ENCODE data around the gene ZNF175. TPM values are rescaled to one million over a fixed set of nuclear protein-coding genes. Genes with fewer than 3 reads are reported as not detected.

ZNF175 gene
- total and polyA plus RNA-seq, 9 of the 15 experiments (the other 6 are each of a cell fraction or from before 2014, with no cell fraction given), result 3.7 to 37.9 (median 14.0) TPM

DNA sequence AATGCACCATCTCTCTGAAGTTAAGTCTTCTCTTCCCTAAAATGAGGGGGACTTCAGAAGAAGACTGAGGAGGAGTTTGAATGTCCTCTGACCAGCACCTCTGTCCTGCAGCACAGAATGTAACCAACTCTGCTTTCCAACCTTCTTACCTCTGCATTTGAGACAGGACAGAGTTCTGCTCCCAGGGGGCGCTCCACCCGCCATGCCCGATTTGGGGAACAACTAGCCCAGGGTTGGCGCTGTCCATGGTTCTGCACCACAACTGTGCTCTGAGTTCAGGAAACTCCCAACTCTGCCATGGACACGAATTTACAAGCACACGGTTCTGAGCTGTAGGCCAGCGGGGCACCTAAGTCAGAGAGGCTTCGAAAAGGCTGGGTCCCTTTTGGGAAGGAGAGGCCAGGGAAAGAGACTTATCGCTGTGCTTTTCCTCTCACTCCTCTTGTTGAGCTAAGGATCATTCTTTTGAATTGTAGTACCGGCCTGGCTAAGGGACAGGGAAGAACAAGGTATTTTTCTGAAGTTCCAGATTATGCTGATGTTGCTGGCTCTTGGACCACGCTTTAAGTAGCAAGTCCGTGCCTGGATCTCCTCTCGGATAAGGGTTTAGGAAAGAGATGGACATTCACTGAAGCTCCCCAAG is 37.0 kb downstream of the ZNF175 start (continued):
- TF ChIP-seq, protein P1, sequence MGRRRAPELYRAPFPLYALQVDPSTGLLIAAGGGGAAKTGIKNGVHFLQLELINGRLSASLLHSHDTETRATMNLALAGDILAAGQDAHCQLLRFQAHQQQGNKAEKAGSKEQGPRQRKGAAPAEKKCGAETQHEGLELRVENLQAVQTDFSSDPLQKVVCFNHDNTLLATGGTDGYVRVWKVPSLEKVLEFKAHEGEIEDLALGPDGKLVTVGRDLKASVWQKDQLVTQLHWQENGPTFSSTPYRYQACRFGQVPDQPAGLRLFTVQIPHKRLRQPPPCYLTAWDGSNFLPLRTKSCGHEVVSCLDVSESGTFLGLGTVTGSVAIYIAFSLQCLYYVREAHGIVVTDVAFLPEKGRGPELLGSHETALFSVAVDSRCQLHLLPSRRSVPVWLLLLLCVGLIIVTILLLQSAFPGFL (CRISPR knock-in tag; IDR thresholded peaks at IDR 0.05), result no peak
- no peak for TF ChIP-seq RNF2 (IDR thresholded peaks at IDR 0.05)
- TF ChIP-seq ZKSCAN1 (IDR thresholded peaks at IDR 0.05; ENCODE audit: low read depth, low read length), result no peak
- no peak for TF ChIP-seq CBFA2T2 (conservative IDR thresholded peaks at IDR 0.05)
- TF ChIP-seq PCBP2 (IDR thresholded peaks at IDR 0.05; ENCODE audit: low read depth, low read length, poor library complexity, severe bottlenecking), result no peak
- TF ChIP-seq, protein P2, sequence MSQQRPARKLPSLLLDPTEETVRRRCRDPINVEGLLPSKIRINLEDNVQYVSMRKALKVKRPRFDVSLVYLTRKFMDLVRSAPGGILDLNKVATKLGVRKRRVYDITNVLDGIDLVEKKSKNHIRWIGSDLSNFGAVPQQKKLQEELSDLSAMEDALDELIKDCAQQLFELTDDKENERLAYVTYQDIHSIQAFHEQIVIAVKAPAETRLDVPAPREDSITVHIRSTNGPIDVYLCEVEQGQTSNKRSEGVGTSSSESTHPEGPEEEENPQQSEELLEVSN (IDR thresholded peaks at IDR 0.05; ENCODE audit: borderline replicate concordance in 1 of 2, extremely low read depth in 1 of 2, insufficient read depth in 1 of 2, insufficient read length in 1 of 2, low read depth in 1 of 2, low read length in 1 of 2, poor library complexity in 1 of 2, severe bottlenecking in 1 of 2), result no peak
- TF ChIP-seq, protein P3, sequence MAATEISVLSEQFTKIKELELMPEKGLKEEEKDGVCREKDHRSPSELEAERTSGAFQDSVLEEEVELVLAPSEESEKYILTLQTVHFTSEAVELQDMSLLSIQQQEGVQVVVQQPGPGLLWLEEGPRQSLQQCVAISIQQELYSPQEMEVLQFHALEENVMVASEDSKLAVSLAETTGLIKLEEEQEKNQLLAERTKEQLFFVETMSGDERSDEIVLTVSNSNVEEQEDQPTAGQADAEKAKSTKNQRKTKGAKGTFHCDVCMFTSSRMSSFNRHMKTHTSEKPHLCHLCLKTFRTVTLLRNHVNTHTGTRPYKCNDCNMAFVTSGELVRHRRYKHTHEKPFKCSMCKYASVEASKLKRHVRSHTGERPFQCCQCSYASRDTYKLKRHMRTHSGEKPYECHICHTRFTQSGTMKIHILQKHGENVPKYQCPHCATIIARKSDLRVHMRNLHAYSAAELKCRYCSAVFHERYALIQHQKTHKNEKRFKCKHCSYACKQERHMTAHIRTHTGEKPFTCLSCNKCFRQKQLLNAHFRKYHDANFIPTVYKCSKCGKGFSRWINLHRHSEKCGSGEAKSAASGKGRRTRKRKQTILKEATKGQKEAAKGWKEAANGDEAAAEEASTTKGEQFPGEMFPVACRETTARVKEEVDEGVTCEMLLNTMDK (IDR thresholded peaks at IDR 0.05; ENCODE audit: borderline replicate concordance, insufficient read depth, low read depth, low read length, poor library complexity, severe bottlenecking), result peak; percentile 74
- TF ChIP-seq, protein P4, sequence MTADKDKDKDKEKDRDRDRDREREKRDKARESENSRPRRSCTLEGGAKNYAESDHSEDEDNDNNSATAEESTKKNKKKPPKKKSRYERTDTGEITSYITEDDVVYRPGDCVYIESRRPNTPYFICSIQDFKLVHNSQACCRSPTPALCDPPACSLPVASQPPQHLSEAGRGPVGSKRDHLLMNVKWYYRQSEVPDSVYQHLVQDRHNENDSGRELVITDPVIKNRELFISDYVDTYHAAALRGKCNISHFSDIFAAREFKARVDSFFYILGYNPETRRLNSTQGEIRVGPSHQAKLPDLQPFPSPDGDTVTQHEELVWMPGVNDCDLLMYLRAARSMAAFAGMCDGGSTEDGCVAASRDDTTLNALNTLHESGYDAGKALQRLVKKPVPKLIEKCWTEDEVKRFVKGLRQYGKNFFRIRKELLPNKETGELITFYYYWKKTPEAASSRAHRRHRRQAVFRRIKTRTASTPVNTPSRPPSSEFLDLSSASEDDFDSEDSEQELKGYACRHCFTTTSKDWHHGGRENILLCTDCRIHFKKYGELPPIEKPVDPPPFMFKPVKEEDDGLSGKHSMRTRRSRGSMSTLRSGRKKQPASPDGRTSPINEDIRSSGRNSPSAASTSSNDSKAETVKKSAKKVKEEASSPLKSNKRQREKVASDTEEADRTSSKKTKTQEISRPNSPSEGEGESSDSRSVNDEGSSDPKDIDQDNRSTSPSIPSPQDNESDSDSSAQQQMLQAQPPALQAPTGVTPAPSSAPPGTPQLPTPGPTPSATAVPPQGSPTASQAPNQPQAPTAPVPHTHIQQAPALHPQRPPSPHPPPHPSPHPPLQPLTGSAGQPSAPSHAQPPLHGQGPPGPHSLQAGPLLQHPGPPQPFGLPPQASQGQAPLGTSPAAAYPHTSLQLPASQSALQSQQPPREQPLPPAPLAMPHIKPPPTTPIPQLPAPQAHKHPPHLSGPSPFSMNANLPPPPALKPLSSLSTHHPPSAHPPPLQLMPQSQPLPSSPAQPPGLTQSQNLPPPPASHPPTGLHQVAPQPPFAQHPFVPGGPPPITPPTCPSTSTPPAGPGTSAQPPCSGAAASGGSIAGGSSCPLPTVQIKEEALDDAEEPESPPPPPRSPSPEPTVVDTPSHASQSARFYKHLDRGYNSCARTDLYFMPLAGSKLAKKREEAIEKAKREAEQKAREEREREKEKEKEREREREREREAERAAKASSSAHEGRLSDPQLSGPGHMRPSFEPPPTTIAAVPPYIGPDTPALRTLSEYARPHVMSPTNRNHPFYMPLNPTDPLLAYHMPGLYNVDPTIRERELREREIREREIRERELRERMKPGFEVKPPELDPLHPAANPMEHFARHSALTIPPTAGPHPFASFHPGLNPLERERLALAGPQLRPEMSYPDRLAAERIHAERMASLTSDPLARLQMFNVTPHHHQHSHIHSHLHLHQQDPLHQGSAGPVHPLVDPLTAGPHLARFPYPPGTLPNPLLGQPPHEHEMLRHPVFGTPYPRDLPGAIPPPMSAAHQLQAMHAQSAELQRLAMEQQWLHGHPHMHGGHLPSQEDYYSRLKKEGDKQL (CRISPR knock-in tag; IDR thresholded peaks at IDR 0.05; ENCODE audit: borderline replicate concordance), result 0 out of 2 replicates have a peak, but pooled peaks have one; percentile 70
- no peak for TF ChIP-seq ZKSCAN8 (CRISPR knock-in tag; IDR thresholded peaks at IDR 0.05)
- no peak for TF ChIP-seq CREBBP (IDR thresholded peaks at IDR 0.05; ENCODE audit: low read depth, low read length)
- TF ChIP-seq ZNF77 (CRISPR knock-in tag; IDR thresholded peaks at IDR 0.05), result no peak
- TF ChIP-seq ZC3H8 (IDR thresholded peaks at IDR 0.05), result no peak; the same call in 1 of the 2 replicates
- no peak for TF ChIP-seq ZNF165 (CRISPR knock-in tag; IDR thresholded peaks at IDR 0.05; ENCODE audit: borderline replicate concordance)
- peak; percentile 99 for TF ChIP-seq MIER1 (IDR thresholded peaks at IDR 0.05; ENCODE audit: low read depth)
- TF ChIP-seq POLR2G (IDR thresholded peaks at IDR 0.05; ENCODE audit: low read depth, low read length), result no peak
- TF ChIP-seq CHD4 (IDR thresholded peaks at IDR 0.05; ENCODE audit: insufficient read depth, insufficient replicate concordance, low read depth, low read length, poor library complexity, severe bottlenecking), result no peak
- no peak for TF ChIP-seq SAFB (IDR thresholded peaks at IDR 0.05; ENCODE audit: borderline replicate concordance, low read depth, low read length)
- no peak for TF ChIP-seq ZFP1 (CRISPR knock-in tag; IDR thresholded peaks at IDR 0.05)

Measured in K562 (cell line).